ENCODE measurements around the gene SPECC1L. TPM values are rescaled to one million over a fixed set of nuclear protein-coding genes. Genes with fewer than 3 reads are reported as not detected.

Gene SPECC1L
- total and polyA plus RNA-seq, 10 of the 15 experiments (the other 5 are each of a cell fraction or from before 2014, with no cell fraction given), result 1.9 to 40.6 (median 19.1) TPM

- TF ChIP-seq PAX5 (IDR thresholded peaks at IDR 0.05; ENCODE audit: borderline replicate concordance, low read depth, low read length), result no peak
- TF ChIP-seq NFXL1 (IDR thresholded peaks at IDR 0.05; ENCODE audit: borderline replicate concordance), result no peak
- no peak for TF ChIP-seq STAT1 (conservative IDR thresholded peaks at IDR 0.05)
- no peak for TF ChIP-seq FOXK2 (IDR thresholded peaks at IDR 0.05)
- no peak for TF ChIP-seq SIX5 (IDR thresholded peaks at IDR 0.05; ENCODE audit: low read depth, low read length, severe bottlenecking)
- TF ChIP-seq POU2F2 (IDR thresholded peaks at IDR 0.05; ENCODE audit: borderline replicate concordance, low read depth, low read length), result peak; percentile 86; the same call in 2 of the 3 replicates
- no peak for TF ChIP-seq CHD4 (IDR thresholded peaks at IDR 0.05)
- no peak for TF ChIP-seq POLR2AphosphoS2 (IDR thresholded peaks at IDR 0.05; ENCODE audit: low read depth, low read length)
- no peak for TF ChIP-seq MTA2 (IDR thresholded peaks at IDR 0.05; ENCODE audit: low read depth)
- TF ChIP-seq ESRRA (IDR thresholded peaks at IDR 0.05; ENCODE audit: low read length), result no peak
- no peak for TF ChIP-seq SMARCA5 (IDR thresholded peaks at IDR 0.05)
- TF ChIP-seq SUZ12 (IDR thresholded peaks at IDR 0.05; ENCODE audit: unreplicated experiment), result no peak
- TF ChIP-seq ZBTB33 (IDR thresholded peaks at IDR 0.05), result no peak
- TF ChIP-seq CBX3 (IDR thresholded peaks at IDR 0.05; ENCODE audit: borderline replicate concordance, low read depth), result no peak
- TF ChIP-seq IKZF2 (IDR thresholded peaks at IDR 0.05), result 0 out of 4 replicates have a peak, but pooled peaks of 1 of the 2 experiments have one; percentile 14
- no peak for TF ChIP-seq MYB (IDR thresholded peaks at IDR 0.05; ENCODE audit: borderline replicate concordance, low read depth, low read length)
- TF ChIP-seq JUND (IDR thresholded peaks at IDR 0.05; ENCODE audit: low read depth, low read length), result no peak
- no peak for TF ChIP-seq JUNB (IDR thresholded peaks at IDR 0.05)
- no peak for TF ChIP-seq RFX5 (IDR thresholded peaks at IDR 0.05; ENCODE audit: low read depth, low read length)
- TF ChIP-seq ZNF24 (IDR thresholded peaks at IDR 0.05), result no peak
- TF ChIP-seq, protein P1, sequence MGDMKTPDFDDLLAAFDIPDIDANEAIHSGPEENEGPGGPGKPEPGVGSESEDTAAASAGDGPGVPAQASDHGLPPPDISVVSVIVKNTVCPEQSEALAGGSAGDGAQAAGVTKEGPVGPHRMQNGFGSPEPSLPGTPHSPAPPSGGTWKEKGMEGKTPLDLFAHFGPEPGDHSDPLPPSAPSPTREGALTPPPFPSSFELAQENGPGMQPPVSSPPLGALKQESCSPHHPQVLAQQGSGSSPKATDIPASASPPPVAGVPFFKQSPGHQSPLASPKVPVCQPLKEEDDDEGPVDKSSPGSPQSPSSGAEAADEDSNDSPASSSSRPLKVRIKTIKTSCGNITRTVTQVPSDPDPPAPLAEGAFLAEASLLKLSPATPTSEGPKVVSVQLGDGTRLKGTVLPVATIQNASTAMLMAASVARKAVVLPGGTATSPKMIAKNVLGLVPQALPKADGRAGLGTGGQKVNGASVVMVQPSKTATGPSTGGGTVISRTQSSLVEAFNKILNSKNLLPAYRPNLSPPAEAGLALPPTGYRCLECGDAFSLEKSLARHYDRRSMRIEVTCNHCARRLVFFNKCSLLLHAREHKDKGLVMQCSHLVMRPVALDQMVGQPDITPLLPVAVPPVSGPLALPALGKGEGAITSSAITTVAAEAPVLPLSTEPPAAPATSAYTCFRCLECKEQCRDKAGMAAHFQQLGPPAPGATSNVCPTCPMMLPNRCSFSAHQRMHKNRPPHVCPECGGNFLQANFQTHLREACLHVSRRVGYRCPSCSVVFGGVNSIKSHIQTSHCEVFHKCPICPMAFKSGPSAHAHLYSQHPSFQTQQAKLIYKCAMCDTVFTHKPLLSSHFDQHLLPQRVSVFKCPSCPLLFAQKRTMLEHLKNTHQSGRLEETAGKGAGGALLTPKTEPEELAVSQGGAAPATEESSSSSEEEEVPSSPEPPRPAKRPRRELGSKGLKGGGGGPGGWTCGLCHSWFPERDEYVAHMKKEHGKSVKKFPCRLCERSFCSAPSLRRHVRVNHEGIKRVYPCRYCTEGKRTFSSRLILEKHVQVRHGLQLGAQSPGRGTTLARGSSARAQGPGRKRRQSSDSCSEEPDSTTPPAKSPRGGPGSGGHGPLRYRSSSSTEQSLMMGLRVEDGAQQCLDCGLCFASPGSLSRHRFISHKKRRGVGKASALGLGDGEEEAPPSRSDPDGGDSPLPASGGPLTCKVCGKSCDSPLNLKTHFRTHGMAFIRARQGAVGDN (IDR thresholded peaks at IDR 0.05), result peak; percentile 81
- no peak for TF ChIP-seq RB1 (IDR thresholded peaks at IDR 0.05; ENCODE audit: borderline replicate concordance)
- no peak for TF ChIP-seq CTCF (IDR thresholded peaks at IDR 0.05 in 2 of 3, conservative IDR thresholded peaks at IDR 0.05 in 1 of 3; ENCODE audit: control insufficient read depth in 2 of 3, extremely low read depth in 1 of 3, insufficient read depth in 1 of 3, low read depth in 3 of 3, low read length in 3 of 3)
- no peak for TF ChIP-seq YY1 (IDR thresholded peaks at IDR 0.05; ENCODE audit: low read depth, low read length)
- TF ChIP-seq TCF12 (IDR thresholded peaks at IDR 0.05; ENCODE audit: low read depth, low read length), result no peak
These were observed 130.3 kb downstream of the SPECC1L start (continued) for GRCh38 chr22:24400726-24401596.
